Stimulated activated CD8-positive, alpha-beta memory T cell treated with anti-CD3 and anti-CD28 coated beads, Interleukin-7, amount 100 ng/mL, for 24 hours (primary cell): ENCODE results near the gene LAPTM5.

ENCODE experiments used
- DNase-seq: peaks from one replicate; pipeline ENCODE4 v3.0.0-alpha.2; 2020; ENCODE audit warnings: low read depth

LAPTM5 gene

GRCh38 chr1:30755746-30756145, 1.8 kb downstream of the LAPTM5 start:
- DNase-seq = no peak

GRCh38 chr1:30755334-30755733, 2.2 kb downstream of the LAPTM5 start:
- DNase-seq = no peak

DNA sequence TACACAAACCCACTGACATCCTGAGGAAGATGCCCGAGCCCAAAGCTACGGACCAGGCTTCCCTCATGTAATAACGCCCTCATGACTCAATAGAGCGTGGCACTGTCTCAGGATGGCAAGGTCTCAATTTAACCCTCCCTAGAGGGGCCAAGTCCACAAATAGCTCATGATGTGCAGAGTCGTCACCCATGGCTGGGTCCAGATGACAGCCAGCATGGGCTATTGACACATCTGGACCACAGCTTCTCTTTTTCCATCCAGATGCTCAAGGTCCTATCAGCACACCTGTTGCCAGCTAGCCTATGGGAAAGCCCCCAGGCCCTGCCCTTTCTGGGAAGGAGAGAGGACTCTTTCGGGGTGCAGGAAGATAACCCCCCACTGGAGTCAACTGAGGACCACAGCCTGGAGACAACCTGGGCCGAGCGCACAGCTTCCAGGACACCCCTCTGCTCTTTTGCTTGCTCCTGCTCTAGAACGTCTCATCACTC, 2.8 kb downstream of the LAPTM5 start:
- DNase-seq = no peak

GRCh38 chr1:30753660-30754123, 3.9 kb downstream of the LAPTM5 start:
- DNase-seq = no peak

DNA sequence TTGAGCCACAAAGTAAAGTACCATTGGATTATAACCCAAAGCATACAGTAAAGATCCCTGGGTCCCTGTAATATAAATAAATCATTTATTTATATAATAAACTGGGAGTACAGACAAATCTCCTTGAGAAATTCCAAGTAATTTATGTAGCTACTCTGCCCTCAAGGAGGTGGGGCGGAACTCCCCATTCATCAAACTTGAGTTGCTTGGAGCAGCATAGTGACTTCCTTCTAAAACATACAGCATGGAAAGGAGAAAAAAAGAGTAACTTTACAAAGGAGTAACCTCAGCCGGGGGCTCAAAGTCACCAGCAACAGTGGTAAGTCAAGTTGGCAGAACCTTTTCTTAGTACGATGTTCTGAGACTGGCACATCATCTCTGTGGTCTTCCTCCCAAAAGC, 4.5 kb downstream of the LAPTM5 start:
- no peak for DNase-seq

DNA sequence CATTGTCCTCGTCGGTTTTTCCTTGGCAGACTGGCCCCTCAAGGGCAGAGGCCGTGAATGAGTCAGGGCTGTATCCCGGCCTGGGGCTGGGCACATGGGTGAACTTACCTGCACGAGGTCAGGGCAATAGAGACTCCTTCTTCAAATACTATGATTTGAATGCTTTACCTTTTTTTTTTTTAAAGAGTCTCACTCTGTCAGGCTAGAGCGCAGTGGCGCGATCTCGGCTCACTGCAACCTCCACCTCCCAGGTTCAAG, 5.0 kb downstream of the LAPTM5 start:
- DNase-seq = no peak

GRCh38 chr1:30751830-30752650, 5.5 kb downstream of the LAPTM5 start:
- no peak for DNase-seq

DNA sequence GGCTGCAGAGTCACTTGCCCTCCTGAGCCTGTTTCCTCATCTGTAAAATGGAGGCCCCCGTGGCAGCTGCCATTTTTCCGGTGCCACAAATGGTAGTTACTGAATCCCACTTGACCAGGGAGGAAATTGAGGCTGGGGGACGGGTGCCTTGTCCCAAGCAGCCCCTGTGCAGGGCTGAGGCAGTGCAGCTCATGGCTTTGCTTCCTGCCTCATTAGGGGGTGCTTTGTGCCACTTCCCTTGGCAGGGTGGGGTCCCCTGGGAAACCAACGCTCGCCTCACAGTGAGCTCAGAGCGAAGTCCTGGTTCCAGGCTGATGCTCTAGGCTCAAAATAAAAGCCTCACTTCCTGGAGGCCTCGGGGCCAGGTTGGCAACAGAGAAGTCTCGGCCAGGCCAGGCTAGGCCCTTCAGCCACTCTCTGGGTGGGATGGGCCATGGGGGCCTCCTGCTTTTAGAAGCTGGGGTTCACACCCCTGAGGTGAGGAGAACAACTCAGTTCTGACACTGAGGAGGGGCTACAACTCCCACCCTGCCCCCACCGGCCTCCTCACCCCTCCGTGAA, 6.8 kb downstream of the LAPTM5 start:
- DNase-seq = no peak

- no peak for DNase-seq
Observed at GRCh38 chr1:30749691-30750583, 7.6 kb downstream of the LAPTM5 start.

GRCh38 chr1:30748699-30749401, 8.7 kb downstream of the LAPTM5 start:
- DNase-seq = no peak

- no peak for DNase-seq
Observed at GRCh38 chr1:30748098-30748698, 9.4 kb downstream of the LAPTM5 start.

DNA sequence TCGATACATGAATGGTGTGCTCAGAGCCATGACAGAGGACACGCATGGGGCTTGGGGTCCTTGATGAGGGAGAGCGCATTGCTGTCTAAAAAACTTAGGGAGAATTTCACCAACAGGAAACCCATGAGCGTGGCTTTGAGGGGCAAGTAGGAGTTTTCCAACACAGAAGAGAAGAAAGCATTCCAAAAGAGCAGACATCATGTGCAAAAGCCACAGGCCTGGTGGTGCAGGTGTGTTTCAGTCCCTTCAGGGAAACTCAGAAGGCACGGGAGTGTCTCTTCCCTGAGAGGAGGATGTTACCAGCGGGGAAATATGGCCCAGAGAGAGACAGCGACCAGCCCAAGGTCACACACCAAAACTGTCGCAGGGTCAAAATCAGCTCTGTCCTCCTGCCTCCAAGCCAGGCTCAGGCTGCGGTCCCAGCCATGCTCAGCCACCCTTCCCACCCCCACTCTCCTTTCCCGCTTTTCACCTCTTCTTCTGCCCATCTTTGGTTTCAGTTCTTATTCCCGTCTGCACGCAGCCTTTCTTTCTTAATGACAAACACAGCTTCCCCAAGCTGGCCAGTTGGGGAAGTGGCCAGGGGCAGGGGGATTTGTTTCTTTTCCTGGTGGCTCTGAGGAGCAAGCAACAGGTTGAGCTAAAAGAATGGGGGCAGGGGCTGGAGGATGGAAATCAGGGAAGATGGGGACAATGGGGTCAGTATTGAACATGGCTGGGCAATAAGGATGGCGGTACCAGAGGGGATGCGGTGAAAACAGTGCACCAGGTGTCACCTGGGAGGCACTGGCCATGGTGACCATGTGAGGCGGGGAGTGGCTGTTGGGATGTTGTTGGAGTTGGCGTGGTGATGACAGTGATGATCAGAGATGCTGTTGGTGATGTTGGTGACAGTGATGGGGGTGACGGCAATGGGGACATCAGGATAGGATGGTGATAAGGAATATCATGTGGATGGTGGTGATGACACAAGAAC, 10.3 kb downstream of the LAPTM5 start:
- DNase-seq = no peak

GRCh38 chr1:30746212-30747032, 11.2 kb downstream of the LAPTM5 start:
- no peak for DNase-seq

GRCh38 chr1:30745834-30746208, 11.8 kb downstream of the LAPTM5 start:
- DNase-seq = no peak

- DNase-seq = no peak
Observed at GRCh38 chr1:30745156-30745833, 12.3 kb downstream of the LAPTM5 start.

GRCh38 chr1:30744060-30744756, 13.4 kb downstream of the LAPTM5 start:
- no peak for DNase-seq

DNA sequence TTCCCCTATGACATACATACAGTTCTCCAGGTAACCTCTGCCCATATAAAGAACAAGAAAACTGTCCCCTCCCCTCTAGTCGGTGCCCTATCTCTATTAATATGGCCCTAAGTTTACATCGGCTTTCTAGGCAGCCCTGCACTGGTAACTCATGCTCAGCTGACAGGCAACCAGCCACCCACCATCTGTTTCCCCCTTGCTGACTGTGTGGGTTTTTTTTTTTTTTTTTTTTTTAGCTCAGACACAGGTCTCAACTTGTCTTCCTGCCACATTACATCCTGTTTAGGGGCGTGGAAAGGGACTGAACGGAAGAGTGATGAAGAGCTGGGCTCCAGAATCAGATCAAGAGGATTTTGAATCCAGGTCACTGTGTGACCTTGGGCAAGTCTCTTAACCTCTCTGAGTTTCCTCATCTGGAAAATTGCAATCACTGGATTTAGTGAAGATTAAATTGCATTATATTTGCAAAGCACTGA, 14.0 kb downstream of the LAPTM5 start:
- DNase-seq = no peak

- DNase-seq = no peak
Observed at GRCh38 chr1:30742963-30743559, 14.5 kb downstream of the LAPTM5 start.
